AG10803 (cell line): ENCODE results near the gene LSS.
"Not testable (repeated sequence)": the region's sequence is repeated elsewhere in the genome, so short reads cannot be mapped to it uniquely, and the experiment has no call there.

ENCODE experiments used
- DNase-seq: peaks from one replicate; pipeline ENCODE4 v3.0.0; 2010; ENCODE audit warnings: low read depth
- H3K4me3 ChIP-seq: 2 replicates; pipeline ENCODE4 v1.5.1; 2011; ENCODE audit warnings: mild to moderate bottlenecking, low read length, control low read depth
- TF ChIP-seq, protein P1 (sequence below): conservative IDR thresholded peaks from 2 replicates; pipeline ENCODE4 v1.5.1; 2011; ENCODE audit warnings: mild to moderate bottlenecking, low read length, control low read depth, inconsistent platforms

Gene LSS

DNA sequence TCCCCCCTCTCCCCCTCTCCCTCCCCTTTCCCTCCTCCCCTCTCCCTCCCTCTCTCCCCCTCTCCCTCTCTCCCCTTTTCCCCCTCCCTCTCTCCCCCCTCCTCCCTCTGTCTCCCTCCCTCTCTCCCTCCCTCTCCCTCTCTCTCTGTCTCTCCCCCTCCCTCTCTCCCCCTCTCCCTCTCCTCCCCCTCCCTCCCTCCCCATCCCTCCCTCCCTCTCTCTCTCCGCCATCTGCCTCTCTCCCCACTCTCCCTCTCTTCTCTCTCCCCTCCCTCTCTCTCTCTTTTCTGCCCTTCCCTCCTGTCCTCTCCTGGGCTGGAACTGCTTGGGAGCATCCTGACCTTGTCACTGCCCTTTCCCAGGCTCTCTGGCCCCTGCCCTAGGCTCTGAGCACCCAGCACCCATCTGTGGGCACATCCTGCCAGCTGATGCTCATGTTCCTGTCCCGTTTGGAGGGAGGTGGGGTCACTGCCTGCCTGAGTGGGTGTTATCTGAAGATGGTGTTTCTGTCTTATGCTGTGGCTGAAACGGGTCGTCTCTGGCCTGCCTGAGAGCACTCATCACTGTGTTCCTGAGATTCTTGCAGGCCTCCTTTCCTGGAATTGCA is 84.0 kb downstream of the LSS start:
- H3K4me3 ChIP-seq = no peak overlapping the region
- TF ChIP-seq, protein P1, sequence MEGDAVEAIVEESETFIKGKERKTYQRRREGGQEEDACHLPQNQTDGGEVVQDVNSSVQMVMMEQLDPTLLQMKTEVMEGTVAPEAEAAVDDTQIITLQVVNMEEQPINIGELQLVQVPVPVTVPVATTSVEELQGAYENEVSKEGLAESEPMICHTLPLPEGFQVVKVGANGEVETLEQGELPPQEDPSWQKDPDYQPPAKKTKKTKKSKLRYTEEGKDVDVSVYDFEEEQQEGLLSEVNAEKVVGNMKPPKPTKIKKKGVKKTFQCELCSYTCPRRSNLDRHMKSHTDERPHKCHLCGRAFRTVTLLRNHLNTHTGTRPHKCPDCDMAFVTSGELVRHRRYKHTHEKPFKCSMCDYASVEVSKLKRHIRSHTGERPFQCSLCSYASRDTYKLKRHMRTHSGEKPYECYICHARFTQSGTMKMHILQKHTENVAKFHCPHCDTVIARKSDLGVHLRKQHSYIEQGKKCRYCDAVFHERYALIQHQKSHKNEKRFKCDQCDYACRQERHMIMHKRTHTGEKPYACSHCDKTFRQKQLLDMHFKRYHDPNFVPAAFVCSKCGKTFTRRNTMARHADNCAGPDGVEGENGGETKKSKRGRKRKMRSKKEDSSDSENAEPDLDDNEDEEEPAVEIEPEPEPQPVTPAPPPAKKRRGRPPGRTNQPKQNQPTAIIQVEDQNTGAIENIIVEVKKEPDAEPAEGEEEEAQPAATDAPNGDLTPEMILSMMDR = no peak
- DNase-seq = no peak

DNA sequence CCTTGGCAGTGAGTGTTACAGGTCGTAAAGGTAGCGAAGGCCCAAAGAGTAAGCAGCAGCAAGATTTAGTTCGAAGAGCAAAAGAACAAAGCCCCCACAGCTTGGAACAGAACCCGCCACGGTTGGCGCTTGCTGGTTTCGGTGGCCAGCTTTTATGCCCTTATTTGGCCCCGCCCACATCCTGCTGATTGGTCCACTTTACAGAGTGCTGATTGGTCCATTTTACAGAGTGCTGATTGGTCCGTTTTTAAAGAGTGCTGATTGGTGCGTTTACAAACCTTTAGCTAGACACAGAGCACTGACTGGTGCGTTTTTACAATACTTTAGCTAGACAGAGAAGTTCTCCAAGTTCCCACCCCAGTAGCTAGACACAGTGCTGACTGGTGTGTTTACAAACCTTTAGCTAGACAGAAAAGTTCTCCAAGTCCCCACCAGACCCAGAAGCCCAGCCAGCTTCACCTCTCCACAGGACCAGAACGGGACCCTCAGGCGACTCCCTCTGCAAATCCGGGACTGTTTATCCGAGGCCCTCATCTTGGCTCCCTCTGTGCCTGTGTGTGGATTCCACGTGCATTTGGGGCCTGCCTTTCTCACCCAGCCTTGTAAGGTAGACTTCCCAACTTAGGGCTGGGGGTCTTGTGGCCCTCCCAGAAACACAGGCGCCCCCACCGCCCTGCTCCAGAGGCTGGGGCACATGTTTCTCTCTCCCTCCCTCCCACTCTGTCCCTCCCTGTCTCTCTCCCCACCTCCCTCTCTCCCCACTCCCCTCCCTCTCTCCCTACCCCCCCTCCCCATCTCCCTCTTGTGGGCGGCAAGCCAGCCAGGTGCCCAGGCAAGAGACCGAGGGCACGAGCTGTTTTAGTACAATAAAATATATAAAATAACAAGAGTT is 85.7 kb downstream of the LSS start:
- no peak for DNase-seq
- TF ChIP-seq, protein P1 = no peak
- H3K4me3 ChIP-seq = no peak overlapping the region

DNA sequence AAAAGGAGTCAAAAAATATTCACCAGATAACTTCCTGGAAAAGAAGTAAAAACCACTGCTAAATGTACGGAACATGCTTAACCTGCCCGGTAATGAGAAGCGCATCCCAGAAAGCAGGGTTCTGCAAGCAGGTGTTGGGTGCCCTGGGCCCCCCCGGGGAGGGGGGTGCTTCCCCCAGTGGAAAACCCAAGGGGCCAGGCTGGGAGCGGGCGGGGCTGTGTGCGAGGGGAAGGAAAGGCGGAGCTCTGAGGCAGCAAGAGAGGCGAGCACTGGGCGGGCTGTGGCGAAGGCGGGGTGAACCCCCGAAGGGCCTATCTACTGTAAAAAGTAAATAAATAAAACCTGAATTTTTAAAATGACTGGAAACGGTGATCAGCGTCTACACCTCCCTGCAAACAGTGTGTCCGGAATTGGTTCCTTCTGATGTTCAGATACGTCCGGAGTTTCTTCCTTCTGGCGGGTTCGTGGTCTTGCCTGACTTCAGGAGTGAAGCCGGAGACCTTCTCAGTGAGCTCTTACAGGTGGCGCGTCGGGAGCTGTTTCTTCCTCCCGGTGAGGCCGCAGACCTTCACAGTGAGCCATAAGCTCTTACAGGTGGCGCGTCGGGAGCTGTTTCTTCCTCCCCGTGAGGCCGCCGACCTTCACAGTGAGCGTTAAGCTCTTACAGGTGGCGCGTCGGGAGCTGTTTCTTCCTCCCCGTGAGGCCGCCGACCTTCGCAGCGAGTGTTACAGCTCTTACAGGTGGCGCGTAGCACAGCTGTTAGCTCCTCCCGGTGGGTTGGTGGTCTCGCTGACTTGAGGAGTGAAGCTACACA is 86.6 kb downstream of the LSS start:
- TF ChIP-seq, protein P1 = no peak
- no peak for DNase-seq
- H3K4me3 ChIP-seq = no peak overlapping the region

DNA sequence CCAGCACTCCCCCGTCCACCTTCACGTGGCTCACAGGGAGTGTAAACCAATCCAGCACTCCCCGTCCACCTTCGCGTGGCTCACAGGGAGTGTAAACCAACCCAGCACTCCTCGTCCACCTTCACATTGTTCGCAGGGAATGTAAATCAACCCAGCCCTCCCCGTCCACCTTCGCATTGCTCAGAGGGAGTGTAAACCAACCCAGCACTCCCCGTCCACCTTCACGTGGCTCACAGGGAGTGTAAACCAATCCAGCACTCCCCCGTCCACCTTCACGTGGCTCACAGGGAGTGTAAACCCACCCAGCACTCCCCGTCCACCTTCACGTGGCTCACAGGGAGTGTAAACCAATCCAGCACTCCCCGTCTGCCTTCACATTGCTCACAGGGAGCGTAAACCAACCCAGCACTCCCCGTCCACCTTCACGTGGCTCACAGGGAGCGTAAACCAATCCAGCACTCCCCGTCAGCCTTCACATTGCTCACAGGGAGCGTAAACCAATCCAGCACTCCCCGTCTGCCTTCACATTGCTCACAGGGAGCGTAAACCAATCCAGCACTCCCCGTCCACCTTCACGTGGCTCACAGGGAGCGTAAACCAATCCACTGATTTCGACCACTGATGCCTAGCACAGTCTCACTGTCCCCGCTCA is 88.1 kb downstream of the LSS start:
- DNase-seq, H3K4me3 ChIP-seq: not testable (repeated sequence)

- no peak for DNase-seq
- no peak overlapping the region for H3K4me3 ChIP-seq
- TF ChIP-seq, protein P1 = no peak
Observed at GRCh38 chr21:46139686-46140085, 88.9 kb downstream of the LSS start.

DNA sequence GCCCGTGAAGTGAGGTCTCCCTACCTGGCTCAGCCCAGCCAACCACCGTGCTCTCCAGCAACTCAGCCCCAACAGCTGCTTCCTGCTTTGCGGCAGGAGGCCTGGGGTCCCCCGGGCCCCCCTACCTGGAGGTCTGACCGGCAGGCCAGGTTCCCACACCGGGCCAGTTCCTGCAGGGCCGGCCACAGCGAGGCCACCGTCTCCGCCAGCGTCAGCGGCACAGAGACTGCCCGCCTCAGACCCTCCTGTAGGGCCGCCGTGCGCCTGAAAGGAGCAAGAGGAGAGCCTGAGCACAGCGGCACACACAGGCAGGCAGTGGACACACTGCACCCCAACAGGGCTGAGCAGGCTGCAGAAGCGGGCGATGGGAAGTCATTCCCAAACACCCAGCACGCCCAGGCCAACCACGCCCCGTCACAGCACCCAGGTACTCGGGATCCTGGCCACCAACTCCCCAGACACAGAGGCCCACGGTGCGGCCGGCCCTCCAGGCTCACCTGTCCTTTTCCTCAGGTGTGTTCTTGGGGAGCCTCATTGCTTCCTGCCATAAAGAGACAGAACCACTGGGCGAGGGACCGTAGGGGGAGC is 90.1 kb downstream of the LSS start:
- TF ChIP-seq, protein P1 = no peak
- no peak for DNase-seq
- H3K4me3 ChIP-seq = no peak overlapping the region
